ENCODE measurements around the gene DNAJC22. TPM values are rescaled to one million over a fixed set of nuclear protein-coding genes. Genes with fewer than 3 reads are reported as not detected.

DNAJC22 gene
- total RNA-seq, 1 donor from 2014 or later, result 0.35 TPM

DNA sequence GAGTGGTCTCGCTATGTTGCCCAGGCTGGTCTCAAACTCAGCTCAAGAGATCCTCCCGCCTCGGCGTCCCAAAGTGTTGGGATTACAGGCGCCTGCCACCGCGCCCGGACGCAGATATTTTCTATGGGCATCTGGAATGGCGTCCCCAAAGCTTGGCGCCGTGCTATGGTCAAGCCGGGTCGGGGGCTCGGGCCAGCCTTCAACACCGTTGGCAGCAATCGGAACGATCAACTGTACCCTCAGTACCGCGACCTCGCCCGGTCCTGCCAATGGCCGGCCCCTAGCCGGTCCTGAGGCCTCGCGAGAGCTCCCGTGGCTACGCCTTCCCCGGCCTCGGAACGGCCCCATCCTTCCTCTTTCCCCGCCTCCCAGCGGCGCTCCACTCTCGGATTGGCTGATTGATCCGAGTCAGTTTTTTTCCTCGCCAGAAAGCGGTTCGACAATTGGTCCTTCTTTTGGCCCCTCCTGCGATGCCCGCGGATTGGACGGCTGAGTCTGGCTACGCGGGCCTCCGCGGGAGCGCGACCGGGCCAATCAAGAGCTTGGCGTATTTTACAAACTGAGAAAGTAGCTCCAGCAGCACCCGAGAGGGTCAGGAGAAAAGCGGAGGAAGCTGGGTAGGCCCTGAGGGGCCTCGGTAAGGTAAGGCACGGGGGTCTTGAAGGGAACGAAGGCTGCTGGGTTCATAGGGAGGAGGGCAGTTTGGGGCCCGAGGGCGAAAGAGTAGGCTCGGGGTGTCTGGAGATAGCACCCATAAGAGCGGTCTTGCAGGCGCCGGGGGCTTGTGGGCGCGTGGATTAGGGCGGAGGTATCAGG lies 23.8 kb upstream of the DNAJC22 start, which contains the start of gene TROAP:
TROAP (plus strand) TSS at position 548 of the 816 bp plus-strand sequence. CDS start 354 bp downstream, outside the sequence.
- TF ChIP-seq, protein P1, sequence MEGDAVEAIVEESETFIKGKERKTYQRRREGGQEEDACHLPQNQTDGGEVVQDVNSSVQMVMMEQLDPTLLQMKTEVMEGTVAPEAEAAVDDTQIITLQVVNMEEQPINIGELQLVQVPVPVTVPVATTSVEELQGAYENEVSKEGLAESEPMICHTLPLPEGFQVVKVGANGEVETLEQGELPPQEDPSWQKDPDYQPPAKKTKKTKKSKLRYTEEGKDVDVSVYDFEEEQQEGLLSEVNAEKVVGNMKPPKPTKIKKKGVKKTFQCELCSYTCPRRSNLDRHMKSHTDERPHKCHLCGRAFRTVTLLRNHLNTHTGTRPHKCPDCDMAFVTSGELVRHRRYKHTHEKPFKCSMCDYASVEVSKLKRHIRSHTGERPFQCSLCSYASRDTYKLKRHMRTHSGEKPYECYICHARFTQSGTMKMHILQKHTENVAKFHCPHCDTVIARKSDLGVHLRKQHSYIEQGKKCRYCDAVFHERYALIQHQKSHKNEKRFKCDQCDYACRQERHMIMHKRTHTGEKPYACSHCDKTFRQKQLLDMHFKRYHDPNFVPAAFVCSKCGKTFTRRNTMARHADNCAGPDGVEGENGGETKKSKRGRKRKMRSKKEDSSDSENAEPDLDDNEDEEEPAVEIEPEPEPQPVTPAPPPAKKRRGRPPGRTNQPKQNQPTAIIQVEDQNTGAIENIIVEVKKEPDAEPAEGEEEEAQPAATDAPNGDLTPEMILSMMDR (conservative IDR thresholded peaks at IDR 0.05), result no peak
- Mint-ChIP-seq H3K27me3 (ENCODE audit: low read depth) (peaks cover 14% of the 10 kb centered on the region), H3K4me3 (peak within 1 kb of the TSS; percentile 99), H3K36me3 (ENCODE audit: low read depth) (peaks cover 4% of the 10 kb centered on the region), H3K9me3 (no peaks in the 10 kb centered on the region), H3K4me1 (peaks cover 24% of the 10 kb centered on the region), H3K27ac (ENCODE audit: unreplicated experiment) (peak within 1 kb of the TSS; percentile 93)
- peak; percentile 97 for DNase-seq (ENCODE audit: low read depth, low spot score)

DNA sequence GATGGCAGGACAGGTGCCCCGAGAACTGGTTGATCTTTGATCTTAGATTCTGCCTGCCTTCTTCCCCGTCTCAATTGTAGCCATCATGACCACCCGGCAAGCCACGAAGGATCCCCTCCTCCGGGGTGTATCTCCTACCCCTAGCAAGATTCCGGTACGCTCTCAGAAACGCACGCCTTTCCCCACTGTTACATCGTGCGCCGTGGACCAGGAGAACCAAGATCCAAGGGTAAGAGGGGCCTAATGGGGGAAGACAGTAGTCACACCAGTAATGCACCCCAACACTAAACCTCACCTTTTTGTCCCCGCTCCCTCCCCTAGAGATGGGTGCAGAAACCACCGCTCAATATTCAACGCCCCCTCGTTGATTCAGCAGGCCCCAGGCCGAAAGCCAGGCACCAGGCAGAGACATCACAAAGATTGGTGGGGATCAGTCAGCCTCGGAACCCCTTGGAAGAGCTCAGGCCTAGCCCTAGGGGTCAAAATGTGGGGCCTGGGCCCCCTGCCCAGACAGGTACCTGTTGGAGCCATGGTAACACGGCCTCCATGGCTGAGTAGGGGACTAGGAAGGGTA lies 23.1 kb upstream of the DNAJC22 start:
- TF ChIP-seq, protein P1 (conservative IDR thresholded peaks at IDR 0.05), result no peak
- DNase-seq (ENCODE audit: low read depth, low spot score), result no peak
- H3K9me3 Mint-ChIP-seq, result no peaks in the 10 kb centered on the region
- H3K36me3 Mint-ChIP-seq (ENCODE audit: low read depth), result peaks cover 5% of the 10 kb centered on the region
- peak overlapping the region; percentile 93 for H3K27ac Mint-ChIP-seq (ENCODE audit: unreplicated experiment)
- H3K27me3 Mint-ChIP-seq (ENCODE audit: low read depth), result peaks cover 14% of the 10 kb centered on the region
- peaks cover 24% of the 10 kb centered on the region for H3K4me1 Mint-ChIP-seq
- H3K4me3 Mint-ChIP-seq, result peak overlapping the region; percentile 99

DNA sequence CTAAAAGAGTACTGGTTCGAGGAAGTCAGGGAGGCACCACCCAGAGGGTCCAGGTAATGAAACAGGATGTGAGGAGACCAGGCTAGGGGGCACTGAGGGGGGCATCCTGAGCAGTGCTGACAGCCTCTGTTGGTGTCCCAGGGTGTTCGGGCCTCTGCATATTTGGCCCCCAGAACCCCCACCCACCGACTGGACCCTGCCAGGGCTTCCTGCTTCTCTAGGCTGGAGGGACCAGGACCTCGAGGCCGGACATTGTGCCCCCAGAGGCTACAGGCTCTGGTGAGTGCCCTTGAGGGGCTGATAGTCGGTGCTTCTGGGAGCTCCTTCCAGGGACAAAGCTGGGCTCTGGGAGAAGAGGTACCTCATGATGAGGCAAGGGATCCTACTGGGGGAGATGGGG lies 21.1 kb upstream of the DNAJC22 start:
- no peaks in the 10 kb centered on the region for H3K9me3 Mint-ChIP-seq
- no peak for DNase-seq (ENCODE audit: low read depth, low spot score)
- TF ChIP-seq, protein P1 (conservative IDR thresholded peaks at IDR 0.05), result no peak
- no peaks in the 10 kb centered on the region for H3K27me3 Mint-ChIP-seq (ENCODE audit: low read depth)
- peaks cover 5% of the 10 kb centered on the region for H3K36me3 Mint-ChIP-seq (ENCODE audit: low read depth)
- H3K27ac Mint-ChIP-seq (ENCODE audit: unreplicated experiment), result no peak overlapping the region
- peak overlapping the region; percentile 54 for H3K4me3 Mint-ChIP-seq
- peaks cover 24% of the 10 kb centered on the region for H3K4me1 Mint-ChIP-seq

DNA sequence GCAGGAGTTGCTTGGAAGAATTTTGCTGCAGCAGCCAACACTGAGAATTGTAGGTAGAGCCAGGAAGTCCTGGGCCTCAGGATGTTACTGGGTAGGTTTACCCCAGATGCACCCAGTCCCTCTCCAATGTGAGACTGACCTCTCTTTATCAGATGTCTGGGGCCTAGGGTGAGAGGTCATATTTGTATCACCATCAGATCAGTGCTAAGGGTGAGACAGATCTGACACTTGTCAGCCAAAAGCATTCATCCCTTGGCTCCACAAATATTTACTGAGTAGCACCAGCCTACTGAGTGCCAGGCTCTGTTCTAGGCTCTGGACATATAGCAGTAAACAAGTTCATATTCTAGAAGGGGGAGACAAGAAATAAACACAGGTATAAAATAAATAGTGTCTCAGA lies 19.3 kb upstream of the DNAJC22 start:
- Mint-ChIP-seq H3K27me3 (ENCODE audit: low read depth) (peaks cover 5% of the 10 kb centered on the region), H3K9me3 (no peaks in the 10 kb centered on the region), H3K4me3 (peak overlapping the region; percentile 38), H3K27ac (ENCODE audit: unreplicated experiment) (no peak overlapping the region), H3K36me3 (ENCODE audit: low read depth) (peaks cover 5% of the 10 kb centered on the region), H3K4me1 (peaks cover 28% of the 10 kb centered on the region)
- TF ChIP-seq, protein P1 (conservative IDR thresholded peaks at IDR 0.05), result no peak
- DNase-seq (ENCODE audit: low read depth, low spot score), result no peak

DNA sequence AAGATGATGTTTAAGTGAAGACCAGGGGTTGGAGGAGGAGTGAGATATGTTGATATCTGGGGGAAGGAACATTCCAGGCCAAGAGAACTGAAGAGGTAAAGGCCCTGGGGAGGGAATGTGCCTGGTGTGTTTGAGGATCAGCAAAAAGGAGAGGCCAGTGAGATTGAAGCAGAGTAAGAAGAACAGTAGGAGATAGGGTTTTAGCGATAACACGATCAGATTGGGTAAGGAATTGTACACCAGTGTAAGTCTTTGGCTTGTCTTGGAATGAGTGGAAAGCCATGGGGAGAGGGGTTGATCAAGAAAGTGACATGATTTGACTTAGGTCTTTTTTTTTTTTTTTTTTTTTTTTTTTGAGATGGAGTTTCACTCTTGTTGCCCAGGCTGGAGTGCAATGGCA lies 18.8 kb upstream of the DNAJC22 start:
- H3K27me3 Mint-ChIP-seq (ENCODE audit: low read depth), result peaks cover 5% of the 10 kb centered on the region
- peaks cover 5% of the 10 kb centered on the region for H3K36me3 Mint-ChIP-seq (ENCODE audit: low read depth)
- H3K4me3 Mint-ChIP-seq, result peak overlapping the region; percentile 17
- peaks cover 26% of the 10 kb centered on the region for H3K4me1 Mint-ChIP-seq
- no peak for DNase-seq (ENCODE audit: low read depth, low spot score)
- H3K9me3 Mint-ChIP-seq, result no peaks in the 10 kb centered on the region
- TF ChIP-seq, protein P1 (conservative IDR thresholded peaks at IDR 0.05), result no peak
- no peak overlapping the region for H3K27ac Mint-ChIP-seq (ENCODE audit: unreplicated experiment)
